IPS-NIHi7 (cell line): ENCODE results near the gene FHL3.

Experiments used
- DNase-seq: peaks from one replicate; pipeline ENCODE4 v3.0.0; 2012; ENCODE audit warnings: mixed read lengths; ENCODE audit errors: extremely low spot score

FHL3 gene

GRCh38 chr1:38014171-38014570 is 8.9 kb upstream of the FHL3 start:
- no peak for DNase-seq

- no peak for DNase-seq
Observed at GRCh38 chr1:38013227-38013622, 7.9 kb upstream of the FHL3 start.

- DNase-seq: peak; percentile 93
Observed at GRCh38 chr1:38012363-38013226, 7.3 kb upstream of the FHL3 start, which contains the start of gene UTP11. Gene UTP11 (plus strand): TSS chr1:38012734. CDS start chr1:38012803, 69 bp downstream.

GRCh38 chr1:38009841-38010180 is 4.5 kb upstream of the FHL3 start:
- DNase-seq: no peak

- DNase-seq: no peak
Observed at GRCh38 chr1:38009088-38009840, 4.0 kb upstream of the FHL3 start.

- no peak for DNase-seq
Observed at GRCh38 chr1:38006008-38006828, 904 bp upstream of the FHL3 start.

- DNase-seq: no peak
Observed at GRCh38 chr1:38004284-38005108, 818 bp downstream of the FHL3 start.

- DNase-seq: no peak
Observed at GRCh38 chr1:38003261-38004250, 1.8 kb downstream of the FHL3 start.

GRCh38 chr1:38000529-38001455 is 4.5 kb downstream of the FHL3 start:
- peak; percentile 55 for DNase-seq

GRCh38 chr1:38000233-38000528 is 5.1 kb downstream of the FHL3 start:
- no peak for DNase-seq

GRCh38 chr1:37999430-38000232 is 5.7 kb downstream of the FHL3 start:
- DNase-seq: no peak

GRCh38 chr1:37998913-37999429 is 6.3 kb downstream of the FHL3 start:
- no peak for DNase-seq

- DNase-seq: no peak
Observed at GRCh38 chr1:37998089-37998808, 7.1 kb downstream of the FHL3 start.

- DNase-seq: no peak
Observed at GRCh38 chr1:37997256-37998088, 7.8 kb downstream of the FHL3 start.

- peak; percentile 66 for DNase-seq
Observed at GRCh38 chr1:37995751-37996345, 9.5 kb downstream of the FHL3 start.
